HG02885 (cell line): ENCODE measurements around the gene FNDC11.
"Not testable (repeated sequence)": the region's sequence is repeated elsewhere in the genome, so short reads cannot be mapped to it uniquely, and the experiment has no call there.

Experiments used
- ATAC-seq: cut with Tn5 transposase; IDR thresholded peaks from one replicate; pipeline ENCODE4 v1.9.1; 2021; ENCODE audit warnings: mild to moderate bottlenecking; ENCODE audit not compliant: unreplicated experiment, poor library complexity

FNDC11 gene

GRCh38 chr20:63595416-63596127, 41.6 kb downstream of the FNDC11 start:
- no peak for ATAC-seq

- ATAC-seq: no peak
These were observed 42.5 kb downstream of the FNDC11 start for GRCh38 chr20:63596423-63596822.

- no peak for ATAC-seq
These were observed 43.9 kb downstream of the FNDC11 start for GRCh38 chr20:63597651-63598478.

DNA sequence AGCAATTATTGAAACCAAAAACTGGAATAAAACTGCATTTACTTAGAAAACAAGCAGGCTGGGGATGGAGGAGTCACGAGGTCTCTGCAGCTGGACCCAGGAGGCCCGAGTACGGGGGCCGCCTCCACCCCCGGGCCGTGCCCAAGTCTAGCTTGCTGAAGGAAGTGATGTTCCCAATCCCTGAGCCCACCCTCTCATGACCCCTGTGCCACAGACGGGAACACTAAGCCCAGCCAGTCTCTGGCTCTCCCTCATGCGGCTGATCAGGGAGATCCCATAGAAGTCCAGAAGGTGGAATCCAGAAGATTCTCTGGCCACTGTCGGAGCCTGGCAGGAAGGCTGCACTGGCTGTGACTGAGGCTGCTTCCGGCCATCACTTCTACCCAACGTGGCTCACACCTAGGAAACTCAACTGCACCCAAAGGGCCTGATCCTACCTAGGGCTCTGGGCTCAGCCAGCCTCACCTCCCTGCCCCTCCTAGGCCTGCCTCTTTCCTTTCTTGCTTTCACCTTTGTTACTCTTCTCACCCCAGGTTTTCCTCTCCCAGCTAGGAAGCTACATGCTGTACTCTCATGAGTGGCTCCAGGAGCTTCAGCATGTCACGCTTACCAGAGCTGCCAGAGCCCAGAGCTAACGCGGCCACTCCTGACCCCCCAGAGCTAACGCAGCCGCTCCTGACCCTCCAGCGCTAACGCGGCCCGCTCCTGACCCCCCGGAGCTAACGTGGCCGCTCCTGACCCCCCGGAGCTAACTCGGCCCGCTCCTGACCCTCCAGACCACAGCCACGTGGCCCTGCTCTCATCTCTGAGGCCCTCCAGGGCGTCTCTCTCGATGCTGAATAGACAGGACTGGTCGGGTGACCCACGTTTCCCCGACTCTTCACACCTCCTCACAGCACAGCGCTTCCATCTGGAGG, 44.8 kb downstream of the FNDC11 start:
- no peak for ATAC-seq

- no peak for ATAC-seq
These were observed 45.6 kb downstream of the FNDC11 start for GRCh38 chr20:63599396-63600050.

GRCh38 chr20:63601679-63602078, 47.7 kb downstream of the FNDC11 start:
- ATAC-seq: not testable (repeated sequence)

GRCh38 chr20:63602321-63602720, 48.4 kb downstream of the FNDC11 start:
- no peak for ATAC-seq
